ENCODE measurements around the gene IFT74.

IFT74 gene

DNA sequence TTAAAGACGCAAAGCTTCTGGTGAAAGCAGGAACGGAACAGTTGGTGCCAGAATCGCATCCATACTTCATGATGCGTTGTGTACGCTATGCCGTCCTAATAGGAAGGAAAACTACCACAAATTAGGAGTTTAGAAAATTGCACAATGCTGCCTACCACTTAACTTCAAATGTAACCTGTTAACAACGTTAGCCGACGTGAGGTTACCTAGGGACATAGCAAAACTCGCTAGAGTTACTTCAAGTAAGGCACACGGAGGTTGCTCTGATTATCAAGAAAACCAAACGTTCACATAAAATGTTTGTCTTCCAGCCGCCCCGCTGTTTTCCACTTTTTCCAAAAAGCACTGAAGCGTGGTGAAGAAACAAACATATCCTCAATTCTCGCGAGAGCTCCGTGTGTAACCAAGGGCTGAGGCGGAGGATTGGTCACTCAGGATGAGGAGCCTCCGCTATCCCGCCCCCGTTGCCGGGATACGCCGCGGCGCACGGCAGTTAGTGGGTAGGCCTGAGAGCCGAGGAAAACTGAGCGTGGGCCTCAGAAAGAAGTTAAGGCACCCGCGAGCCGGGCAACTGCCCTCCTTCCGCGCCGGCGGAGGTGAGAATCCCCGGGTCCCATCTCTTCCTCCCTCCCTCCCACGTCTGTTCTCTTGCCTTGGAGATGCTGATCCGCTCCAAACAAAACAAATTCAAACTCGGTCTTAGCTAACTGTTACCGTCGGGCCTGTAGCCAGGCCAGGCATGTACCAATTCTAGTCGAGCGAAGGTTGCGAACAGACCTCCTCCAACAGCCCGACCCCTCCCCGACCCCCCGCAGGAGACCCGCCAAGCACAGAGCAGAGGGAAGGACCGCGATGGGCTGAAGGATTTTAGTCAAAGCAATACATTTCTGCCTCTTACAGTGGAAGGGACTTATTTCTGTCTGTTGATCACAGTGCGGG, at the start of gene IFT74:
TSS of gene IFT74 (plus strand) at position 492 of the 939 bp plus-strand sequence. CDS start 5,556 bp downstream, outside the sequence.
- in situ Hi-C loops (cut with HindIII; ENCODE audit: low sequenced_read_pairs), result no loop called here

DNA sequence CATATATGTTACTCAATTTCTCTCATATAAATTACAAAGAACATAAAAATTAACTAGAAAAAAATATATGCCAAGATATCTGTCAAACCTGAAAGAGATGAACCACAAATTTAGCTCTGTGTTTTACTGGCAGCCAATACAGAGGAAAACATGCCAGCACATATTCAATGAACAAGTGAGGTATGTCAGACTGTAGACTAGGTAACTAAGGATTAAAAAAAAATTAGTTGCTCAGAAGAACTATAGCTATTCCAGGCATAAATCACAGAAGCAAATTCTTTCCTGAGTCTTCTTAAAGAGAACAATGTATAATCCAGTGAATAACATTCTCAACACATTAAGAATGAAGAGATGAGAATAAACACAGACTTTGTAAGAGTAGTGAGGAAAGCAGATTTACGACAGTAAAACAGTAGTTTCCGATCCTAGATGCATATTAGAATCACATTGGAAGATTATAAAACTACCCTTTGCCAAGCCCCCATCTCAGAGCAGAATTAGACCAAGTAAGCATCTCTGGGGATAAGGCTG, 43.0 kb upstream of the IFT74 start:
- in situ Hi-C loops (cut with HindIII; ENCODE audit: low sequenced_read_pairs), result no loop called here

DNA sequence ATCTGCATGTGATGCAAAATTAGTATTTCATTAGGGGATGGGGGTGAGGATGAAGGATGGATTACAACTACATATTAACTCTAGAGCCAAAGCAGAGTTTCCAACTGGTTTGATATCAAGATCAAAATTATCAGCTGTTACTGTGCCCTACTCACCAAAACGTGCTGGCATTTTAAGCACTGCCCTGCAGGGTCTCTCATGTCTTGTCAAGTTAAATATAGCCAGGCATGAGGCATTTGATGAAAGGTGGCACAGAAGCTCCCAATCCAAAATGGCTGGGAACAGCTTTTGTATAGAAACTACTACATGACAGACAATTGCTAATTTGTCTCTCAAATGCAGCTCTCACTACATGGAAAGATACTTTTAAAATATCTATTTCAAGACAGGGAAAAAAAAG, 36.5 kb upstream of the IFT74 start:
- in situ Hi-C loops (cut with HindIII; ENCODE audit: low sequenced_read_pairs), result loop anchor here (5.0 kb wide), 1 partner anchor 73 kb away; no protein-coding TSS in a partner anchor

DNA sequence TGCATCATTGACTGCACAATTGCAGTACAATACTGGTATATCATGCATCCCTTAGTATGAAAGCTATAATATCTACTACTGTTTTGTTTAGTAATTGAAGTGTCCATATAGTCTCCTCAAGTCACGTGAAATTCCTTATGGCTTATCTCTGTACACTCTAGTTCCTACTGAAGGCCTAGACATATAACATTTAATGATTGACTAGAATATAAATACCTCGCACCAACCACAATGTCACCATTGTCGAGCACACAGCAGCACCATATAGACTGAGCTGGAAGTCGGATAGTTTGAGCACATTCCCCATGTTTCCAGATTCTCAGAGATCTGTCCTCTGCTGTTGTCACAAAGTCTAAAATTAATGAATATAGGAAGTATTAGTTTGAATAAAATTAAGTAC, 30.6 kb upstream of the IFT74 start:
- in situ Hi-C loops (cut with HindIII; ENCODE audit: low sequenced_read_pairs), result no loop called here

- in situ Hi-C loops (cut with HindIII; ENCODE audit: low sequenced_read_pairs), result no loop called here
Measured at GRCh38 chr9:26928902-26929495, 27.2 kb upstream of the IFT74 start.

DNA sequence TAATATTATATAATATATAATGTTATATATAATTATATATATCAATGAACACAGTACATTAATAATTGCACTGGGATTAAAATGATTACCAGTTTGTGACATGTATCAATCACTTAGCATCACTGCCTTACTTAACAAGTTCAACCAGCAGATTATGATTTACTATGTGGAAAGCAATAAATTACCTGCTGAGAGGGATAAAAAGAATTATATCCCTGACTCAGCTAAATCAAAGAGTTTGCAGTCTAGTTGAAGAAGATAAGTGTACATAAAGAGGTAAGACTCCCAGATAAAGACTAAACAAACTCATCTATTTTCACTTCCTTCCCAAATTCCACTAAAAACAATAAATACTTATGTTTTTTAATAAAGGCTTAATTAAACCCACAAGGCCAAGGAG, 20.4 kb upstream of the IFT74 start:
- in situ Hi-C loops (cut with HindIII; ENCODE audit: low sequenced_read_pairs), result no loop called here

GRCh38 chr9:26937816-26938371, 18.3 kb upstream of the IFT74 start:
- in situ Hi-C loops (cut with HindIII; ENCODE audit: low sequenced_read_pairs), result no loop called here

DNA sequence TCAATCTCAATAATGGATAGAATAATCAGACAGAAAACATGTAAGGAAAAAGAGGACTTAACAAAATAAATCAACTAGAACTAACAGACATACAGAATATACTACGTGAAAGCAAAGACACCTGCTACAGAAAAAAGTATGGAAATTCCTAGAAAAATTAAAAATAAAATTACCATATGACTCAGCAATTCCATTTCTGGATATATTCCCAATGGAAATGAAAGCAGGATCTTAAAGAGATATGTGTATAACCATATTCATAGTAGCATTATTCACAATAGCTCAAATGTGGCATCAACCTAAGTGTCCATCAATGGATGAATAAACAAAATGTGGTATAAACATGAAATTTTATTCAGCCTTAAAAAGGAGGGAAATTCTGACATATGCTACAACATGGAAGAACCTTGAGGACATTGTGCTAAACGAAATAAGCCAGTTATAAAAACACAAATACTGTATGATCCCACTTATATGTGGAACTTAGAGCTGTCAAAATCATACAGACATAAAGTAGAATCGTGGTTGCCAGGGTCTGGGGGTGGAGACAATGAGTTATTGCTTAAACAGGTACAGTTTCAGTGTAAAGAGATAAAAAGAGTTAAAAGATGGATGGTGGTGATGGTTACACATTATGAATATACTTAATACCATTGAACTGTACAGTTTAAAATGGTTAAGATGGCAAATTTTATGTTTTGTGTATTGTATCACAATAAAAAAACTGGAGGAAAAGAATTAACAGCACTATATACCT, 16.1 kb upstream of the IFT74 start:
- in situ Hi-C loops (cut with HindIII; ENCODE audit: low sequenced_read_pairs), result no loop called here

- in situ Hi-C loops (cut with HindIII; ENCODE audit: low sequenced_read_pairs), result no loop called here
Measured at GRCh38 chr9:26940779-26941178, 15.4 kb upstream of the IFT74 start.

DNA sequence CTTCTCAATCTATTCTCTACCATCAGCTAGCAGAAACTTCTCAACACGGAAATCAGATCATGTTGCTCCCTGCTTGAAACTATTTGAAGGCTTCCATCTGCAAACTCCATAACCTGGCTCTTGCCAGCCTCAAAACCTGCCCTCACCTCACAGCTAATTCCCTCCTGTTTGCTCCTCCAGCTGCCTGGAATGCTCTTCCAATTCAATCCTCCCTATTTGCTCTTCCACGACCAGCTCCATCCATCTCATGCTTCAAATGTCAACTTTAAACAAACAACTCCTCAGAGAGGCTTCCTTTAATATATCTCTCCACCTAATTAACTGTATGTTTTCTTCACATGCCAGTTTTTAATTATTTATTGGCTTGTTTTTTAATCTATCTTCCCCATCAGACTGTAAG, 10.6 kb upstream of the IFT74 start:
- in situ Hi-C loops (cut with HindIII; ENCODE audit: low sequenced_read_pairs), result no loop called here

- in situ Hi-C loops (cut with HindIII; ENCODE audit: low sequenced_read_pairs), result no loop called here
Measured at GRCh38 chr9:26946753-26947727, 9.2 kb upstream of the IFT74 start, which contains the start of gene PLAA. PLAA (minus strand) TSS chr9:26947242; CDS start chr9:26947045, 197 bp downstream.

DNA sequence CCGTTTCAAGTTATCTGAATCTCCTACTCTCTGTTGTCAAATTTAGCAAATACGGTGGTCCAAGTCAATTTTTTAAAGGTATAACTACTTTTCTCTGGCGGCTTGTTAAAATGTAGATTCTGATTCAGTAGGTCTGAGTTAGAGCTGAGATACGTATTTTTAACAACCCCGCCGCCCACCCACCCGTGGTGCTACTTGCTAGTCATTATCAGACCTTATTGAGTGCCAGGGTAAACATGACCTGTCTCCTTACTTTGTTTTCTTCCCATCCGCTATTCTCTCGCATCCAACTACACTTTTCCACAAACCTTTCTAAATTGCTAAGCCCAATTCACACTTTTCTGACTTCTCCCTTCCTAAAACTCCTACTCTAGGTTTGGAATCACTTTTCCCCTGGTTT, 8.5 kb upstream of the IFT74 start:
- in situ Hi-C loops (cut with HindIII; ENCODE audit: low sequenced_read_pairs), result no loop called here

DNA sequence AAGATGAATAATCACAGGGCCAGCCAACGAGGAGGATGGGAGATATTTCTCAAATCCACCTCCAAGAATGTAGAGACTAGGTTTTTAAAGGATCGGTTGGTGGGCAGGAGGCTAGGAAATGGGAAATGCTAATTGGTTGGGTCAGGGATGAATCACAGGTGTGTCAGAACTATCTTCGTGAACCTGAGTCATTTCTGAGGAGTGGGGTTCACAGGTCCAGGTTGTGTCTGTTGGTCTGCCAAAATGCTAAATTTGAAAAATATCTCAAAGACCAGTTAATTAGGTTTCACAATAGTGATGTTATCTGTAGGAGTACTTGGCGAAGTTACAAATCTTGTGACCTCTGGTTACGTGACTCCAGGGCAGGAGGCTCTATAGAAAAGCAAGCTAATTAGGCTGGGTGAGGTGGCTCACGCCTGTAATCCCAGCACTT, 6.6 kb upstream of the IFT74 start:
- in situ Hi-C loops (cut with HindIII; ENCODE audit: low sequenced_read_pairs), result no loop called here

DNA sequence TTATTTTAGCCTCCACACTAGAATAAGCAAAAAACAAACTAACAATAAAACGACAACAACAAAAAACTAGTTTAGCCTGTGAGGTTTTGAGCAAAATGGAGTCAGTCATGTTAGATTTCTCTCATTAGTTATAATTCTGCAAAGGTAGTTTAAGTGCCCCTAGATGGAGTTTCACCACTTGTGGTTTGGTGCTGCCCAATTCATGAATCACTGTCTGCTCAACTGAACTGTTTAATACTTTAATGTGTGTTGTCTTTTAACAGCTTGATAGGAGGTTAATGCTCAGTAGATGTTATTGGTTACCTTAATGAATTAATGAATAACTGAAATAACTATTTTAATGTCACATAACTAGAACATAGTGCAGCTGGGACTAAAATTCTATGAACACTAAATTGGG, 5.7 kb upstream of the IFT74 start:
- in situ Hi-C loops (cut with HindIII; ENCODE audit: low sequenced_read_pairs), result no loop called here

DNA sequence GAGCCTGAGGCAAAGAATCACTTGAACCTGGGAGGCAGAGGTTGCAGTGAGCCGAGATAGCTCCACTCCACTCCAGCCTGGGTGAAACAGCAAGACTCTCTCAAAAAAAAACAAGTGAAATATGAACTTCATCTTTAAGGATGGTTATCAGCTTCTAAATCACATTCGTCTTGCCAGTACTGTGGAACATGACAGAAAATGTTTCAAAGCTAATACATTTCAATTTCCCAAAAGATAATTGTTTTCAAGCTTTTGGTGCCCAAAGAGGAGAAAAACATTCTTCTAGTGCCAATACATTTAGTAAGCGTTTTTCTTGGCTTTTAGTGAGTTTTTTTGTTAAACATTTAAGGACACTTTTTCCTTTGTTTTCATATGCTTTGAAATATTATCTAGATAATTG, 4.4 kb upstream of the IFT74 start:
- in situ Hi-C loops (cut with HindIII; ENCODE audit: low sequenced_read_pairs), result no loop called here

GRCh38 chr9:26954050-26954508, 2.1 kb upstream of the IFT74 start:
- in situ Hi-C loops (cut with HindIII; ENCODE audit: low sequenced_read_pairs), result no loop called here

DNA sequence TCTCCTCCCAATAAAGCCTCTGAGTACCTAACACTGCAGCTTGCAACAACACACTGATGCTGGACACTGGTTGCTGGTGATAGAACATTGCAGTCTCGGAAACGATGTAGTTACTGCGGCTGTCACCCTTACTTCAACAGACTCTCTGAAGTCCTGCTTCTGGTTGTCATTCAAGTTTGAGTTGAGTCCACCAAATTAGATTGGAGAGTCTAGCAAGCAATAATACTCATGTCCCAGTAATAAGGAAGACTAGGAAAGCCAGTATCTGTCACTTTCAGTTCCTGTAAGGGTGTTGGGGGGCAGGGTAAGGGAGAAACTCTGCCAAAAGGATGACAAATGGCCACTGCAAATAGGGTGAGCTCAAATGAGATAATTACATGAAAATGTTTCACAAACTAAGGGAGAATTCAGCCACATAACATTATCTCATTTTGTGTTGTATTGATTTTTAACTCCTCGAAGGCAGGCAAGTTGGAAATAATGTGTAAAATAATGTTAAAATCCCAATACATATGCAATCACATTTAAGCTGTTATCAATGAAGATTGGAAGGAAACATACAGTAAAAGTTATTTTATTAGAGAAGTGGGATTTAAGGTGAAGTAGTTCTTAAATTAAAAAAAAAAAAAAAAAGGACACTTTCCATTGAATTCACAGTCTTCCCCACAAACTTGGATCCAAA, 849 bp upstream of the IFT74 start:
- in situ Hi-C loops (cut with HindIII; ENCODE audit: low sequenced_read_pairs), result no loop called here

GRCh38 chr9:26956860-26957233, 635 bp downstream of the IFT74 start:
- in situ Hi-C loops (cut with HindIII; ENCODE audit: low sequenced_read_pairs), result no loop called here

DNA sequence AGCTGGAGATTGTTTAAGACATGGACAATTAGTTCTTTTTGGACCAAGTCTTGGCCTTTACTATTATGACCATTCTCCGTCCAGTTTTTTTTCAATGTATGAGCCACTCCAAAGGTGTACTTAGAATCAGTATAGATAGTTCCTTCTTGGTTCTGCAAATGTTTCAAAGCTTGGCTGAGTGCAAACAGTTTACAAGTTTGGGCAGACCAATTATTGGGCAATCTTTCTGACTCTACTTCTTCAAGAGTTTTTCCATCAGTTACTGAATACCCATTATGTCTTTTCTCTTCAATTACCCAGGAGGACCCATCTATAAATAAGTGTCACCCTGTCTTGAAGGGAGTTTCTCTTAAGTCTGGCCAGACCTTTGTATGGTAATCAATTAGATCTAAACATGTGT, 15.5 kb downstream of the IFT74 start:
- in situ Hi-C loops (cut with HindIII; ENCODE audit: low sequenced_read_pairs), result no loop called here
